Measurements from ENCODE around the gene IFI35. TPM values are rescaled to one million over a fixed set of nuclear protein-coding genes. Genes with fewer than 3 reads are reported as not detected.

IFI35 gene
- polyA plus RNA-seq (2012; rRNA removed) = 15.7 and 17.6 TPM in 2 replicates
- polyA plus RNA-seq (2012; cell fraction: cytosol; rRNA removed) = 9.8 and 12.8 TPM in 2 replicates
- 17.8 and 19.4 TPM in 2 replicates for polyA plus RNA-seq (2012; cell fraction: nucleus; rRNA removed)

- H3K4me1 ChIP-seq (ENCODE audit: control insufficient read depth in 1 of 2, insufficient read depth in 2 of 2, low read depth in 1 of 2, low read length in 1 of 2) = no peaks in the 10 kb centered on the region
- CTCF ChIA-PET = interaction anchor here (1.0 to 1.5 kb wide), 2 partner anchors 11 to 17 kb away, joined by 3 to 5 read pairs; no protein-coding TSS in a partner anchor
Observed at GRCh38 chr17:43006639-43007551, at the start of gene IFI35. TSS of gene IFI35 (plus strand) at chr17:43006784. CDS start at chr17:43006948, 164 bp downstream.

More at GRCh38 chr17:43006639-43007551, at the start of gene IFI35:
- Histone ChIP-seq H3K9me2 (no peaks in the 10 kb centered on the region), H3K36me3 (replicated peaks in 1 of 2; ENCODE audit: control insufficient read depth in 1 of 2, insufficient read depth in 2 of 2, low read length in 1 of 2) (peaks cover 15 to 19% of the 10 kb centered on the region in 2 experiments), H3K9ac (peak within 1 kb of the TSS; percentile 51), H2AFZ (ENCODE audit: low read depth) (peak within 1 kb of the TSS; percentile 42; the same call in 1 of the 2 replicates), H3K4me3 (ENCODE audit: low read depth in 2 of 2, low read length in 1 of 2) (peak within 1 kb of the TSS; percentile 45 to 55), H3K27ac (ENCODE audit: low read depth in 2 of 2, low read length in 1 of 2) (peak within 1 kb of the TSS; percentile 35 to 61; a peak in 3 of 4 replicates), H3K4me2 (peak within 1 kb of the TSS; percentile 70), H3K9me3 (no peaks in the 10 kb centered on the region), H3F3A (replicated peaks; ENCODE audit: insufficient read depth) (peaks cover 47% of the 10 kb centered on the region), H3K79me2 (ENCODE audit: insufficient read depth) (peaks cover 5% of the 10 kb centered on the region; the same call in 1 of the 2 replicates), H3K27me3 (ENCODE audit: insufficient read depth) (no peaks in the 10 kb centered on the region), H4K20me1 (ENCODE audit: insufficient read depth) (peaks cover 14% of the 10 kb centered on the region; the same call in 1 of the 2 replicates)
- WGBS (ENCODE audit: low lambda C conversion rate) = 59% methylated on average over 18 of the region's 18 CpGs
- no peak for DNase-seq
- POLR2A ChIA-PET = interaction anchor here (0.6 to 0.7 kb wide), 2 partner anchors 17 to 521 kb away, joined by 4 read pairs; no protein-coding TSS in a partner anchor
- TF ChIP-seq SMC3 (IDR thresholded peaks at IDR 0.05; ENCODE audit: low read depth, low read length) = no peak; the same call in 1 of the 2 replicates
- no peak for TF ChIP-seq NRF1 (IDR thresholded peaks at IDR 0.05; ENCODE audit: low read depth, low read length)
- TF ChIP-seq, protein P1, sequence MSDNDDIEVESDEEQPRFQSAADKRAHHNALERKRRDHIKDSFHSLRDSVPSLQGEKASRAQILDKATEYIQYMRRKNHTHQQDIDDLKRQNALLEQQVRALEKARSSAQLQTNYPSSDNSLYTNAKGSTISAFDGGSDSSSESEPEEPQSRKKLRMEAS (IDR thresholded peaks at IDR 0.05; ENCODE audit: low read depth) = peak; percentile 50; the same call in 1 of the 2 replicates
- TF ChIP-seq, protein P2, sequence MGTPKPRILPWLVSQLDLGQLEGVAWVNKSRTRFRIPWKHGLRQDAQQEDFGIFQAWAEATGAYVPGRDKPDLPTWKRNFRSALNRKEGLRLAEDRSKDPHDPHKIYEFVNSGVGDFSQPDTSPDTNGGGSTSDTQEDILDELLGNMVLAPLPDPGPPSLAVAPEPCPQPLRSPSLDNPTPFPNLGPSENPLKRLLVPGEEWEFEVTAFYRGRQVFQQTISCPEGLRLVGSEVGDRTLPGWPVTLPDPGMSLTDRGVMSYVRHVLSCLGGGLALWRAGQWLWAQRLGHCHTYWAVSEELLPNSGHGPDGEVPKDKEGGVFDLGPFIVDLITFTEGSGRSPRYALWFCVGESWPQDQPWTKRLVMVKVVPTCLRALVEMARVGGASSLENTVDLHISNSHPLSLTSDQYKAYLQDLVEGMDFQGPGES (IDR thresholded peaks at IDR 0.05; ENCODE audit: low read depth, low read length) = no peak
- peak; percentile 25 for TF ChIP-seq RAD21 (IDR thresholded peaks at IDR 0.05; ENCODE audit: low read length)
- TF ChIP-seq FOXM1 (IDR thresholded peaks at IDR 0.05; ENCODE audit: low read depth) = no peak
- TF ChIP-seq RXRA (IDR thresholded peaks at IDR 0.05; ENCODE audit: borderline replicate concordance, low read depth) = no peak
- peak; percentile 31 for TF ChIP-seq CTCF (IDR thresholded peaks at IDR 0.05)
- no peak for TF ChIP-seq TCF12 (IDR thresholded peaks at IDR 0.05)

All from SK-N-SH (cell line).